HG03378 (cell line): ENCODE measurements around the gene PATZ1.

Experiments
- ATAC-seq: cut with Tn5 transposase; IDR thresholded peaks from one replicate; pipeline ENCODE4 v1.9.1; 2021; ENCODE audit warnings: mild to moderate bottlenecking, moderate library complexity; ENCODE audit not compliant: unreplicated experiment

PATZ1 gene

GRCh38 chr22:31344256-31344577 is 1.9 kb downstream of the PATZ1 start:
- no peak for ATAC-seq

GRCh38 chr22:31343235-31344191 is 2.6 kb downstream of the PATZ1 start:
- ATAC-seq: no peak

- ATAC-seq: no peak
Measured at GRCh38 chr22:31342389-31343140, 3.6 kb downstream of the PATZ1 start.

GRCh38 chr22:31341386-31342088 is 4.6 kb downstream of the PATZ1 start:
- no peak for ATAC-seq

- no peak for ATAC-seq
Measured at GRCh38 chr22:31340765-31341247, 5.3 kb downstream of the PATZ1 start.

GRCh38 chr22:31340360-31340759 is 5.8 kb downstream of the PATZ1 start:
- ATAC-seq: no peak

GRCh38 chr22:31339148-31339832 is 6.9 kb downstream of the PATZ1 start:
- ATAC-seq: no peak

GRCh38 chr22:31337178-31337577 is 9.0 kb downstream of the PATZ1 start:
- ATAC-seq: no peak

GRCh38 chr22:31334329-31334728 is 11.8 kb downstream of the PATZ1 start:
- no peak for ATAC-seq

GRCh38 chr22:31333641-31334040 is 12.5 kb downstream of the PATZ1 start:
- ATAC-seq: no peak

- no peak for ATAC-seq
Measured at GRCh38 chr22:31332886-31333285, 13.3 kb downstream of the PATZ1 start.

GRCh38 chr22:31332010-31332409 is 14.1 kb downstream of the PATZ1 start:
- no peak for ATAC-seq

- no peak for ATAC-seq
Measured at GRCh38 chr22:31329453-31330215, 16.5 kb downstream of the PATZ1 start.

- no peak for ATAC-seq
Measured at GRCh38 chr22:31329029-31329428, 17.1 kb downstream of the PATZ1 start.

GRCh38 chr22:31328544-31328960 is 17.6 kb downstream of the PATZ1 start:
- ATAC-seq: no peak

- ATAC-seq: no peak
Measured at GRCh38 chr22:31327806-31328543, 18.2 kb downstream of the PATZ1 start.

GRCh38 chr22:31326877-31327276 is 19.3 kb downstream of the PATZ1 start:
- ATAC-seq: no peak

GRCh38 chr22:31323578-31324550 is 22.3 kb downstream of the PATZ1 start:
- no peak for ATAC-seq
